ENCODE measurements around the gene PINK1. TPM values are rescaled to one million over a fixed set of nuclear protein-coding genes. Genes with fewer than 3 reads are reported as not detected.
"Not testable (repeated sequence)": the region's sequence is repeated elsewhere in the genome, so short reads cannot be mapped to it uniquely, and the experiment has no call there.

PINK1 gene
- total RNA-seq, 1 donor from 2014 or later: 250 TPM

GRCh38 chr1:20668581-20668980 is 35.3 kb downstream of the PINK1 start:
- no peak for DNase-seq

GRCh38 chr1:20670936-20671335 is 37.7 kb downstream of the PINK1 start:
- H3K36me3 ChIP-seq: no peaks in the 10 kb centered on the region
- intact Hi-C loops (cut with micrococcal nuclease): no loop called here
- H3K9me3 ChIP-seq (replicated peaks): no peaks in the 10 kb centered on the region
- H3K4me1 ChIP-seq: peaks cover 5% of the 10 kb centered on the region
- DNase-seq: no peak
- no peak overlapping the region for H3K4me3 ChIP-seq
- TF ChIP-seq CTCF (IDR thresholded peaks at IDR 0.05; ENCODE audit: borderline replicate concordance): no peak
- no peaks in the 10 kb centered on the region for H3K27me3 ChIP-seq (ENCODE audit: low read depth)
- H3K27ac ChIP-seq (replicated peaks): no peak overlapping the region

More at GRCh38 chr1:20668581-20668980, 35.3 kb downstream of the PINK1 start:
- intact Hi-C loops (cut with micrococcal nuclease): no loop called here
- H3K4me1 ChIP-seq: peaks cover 11% of the 10 kb centered on the region
- H3K36me3 ChIP-seq: no peaks in the 10 kb centered on the region
- no peaks in the 10 kb centered on the region for H3K9me3 ChIP-seq (replicated peaks)
- H3K4me3 ChIP-seq: no peak overlapping the region
- H3K27ac ChIP-seq (replicated peaks): no peak overlapping the region
- H3K27me3 ChIP-seq (ENCODE audit: low read depth): no peaks in the 10 kb centered on the region
- no peak for TF ChIP-seq CTCF (IDR thresholded peaks at IDR 0.05; ENCODE audit: borderline replicate concordance)

- H3K27me3 ChIP-seq (ENCODE audit: low read depth): no peaks in the 10 kb centered on the region
- intact Hi-C loops (cut with micrococcal nuclease): no loop called here
- no peak for TF ChIP-seq CTCF (IDR thresholded peaks at IDR 0.05; ENCODE audit: borderline replicate concordance)
- H3K4me1 ChIP-seq: no peaks in the 10 kb centered on the region
- H3K36me3 ChIP-seq: no peaks in the 10 kb centered on the region
- H3K9me3 ChIP-seq (replicated peaks): no peaks in the 10 kb centered on the region
- no peak overlapping the region for H3K4me3 ChIP-seq
- no peak overlapping the region for H3K27ac ChIP-seq (replicated peaks)
- no peak for DNase-seq
Observed at GRCh38 chr1:20672265-20672632, 39.0 kb downstream of the PINK1 start.

GRCh38 chr1:20673626-20674025 is 40.4 kb downstream of the PINK1 start:
- DNase-seq; intact Hi-C loops (cut with micrococcal nuclease); H3K4me1 ChIP-seq; H3K9me3 ChIP-seq (replicated peaks); H3K36me3 ChIP-seq; H3K27me3 ChIP-seq (ENCODE audit: low read depth); H3K27ac ChIP-seq (replicated peaks); H3K4me3 ChIP-seq: not testable (repeated sequence)

- Histone ChIP-seq H3K4me1 (peaks cover 19% of the 10 kb centered on the region), H3K27ac (replicated peaks) (no peak overlapping the region), H3K4me3 (no peak overlapping the region), H3K36me3 (no peaks in the 10 kb centered on the region), H3K27me3 (ENCODE audit: low read depth) (no peaks in the 10 kb centered on the region), H3K9me3 (replicated peaks) (no peaks in the 10 kb centered on the region)
- TF ChIP-seq CTCF (IDR thresholded peaks at IDR 0.05; ENCODE audit: borderline replicate concordance): no peak
- intact Hi-C loops (cut with micrococcal nuclease): no loop called here
- no peak for DNase-seq
Observed at GRCh38 chr1:20678599-20678998, 45.3 kb downstream of the PINK1 start.

- Histone ChIP-seq H3K9me3 (replicated peaks) (no peaks in the 10 kb centered on the region), H3K4me3 (no peak overlapping the region), H3K27ac (replicated peaks) (no peak overlapping the region), H3K36me3 (no peaks in the 10 kb centered on the region), H3K27me3 (ENCODE audit: low read depth) (no peaks in the 10 kb centered on the region), H3K4me1 (peaks cover 35% of the 10 kb centered on the region)
- no peak for TF ChIP-seq CTCF (IDR thresholded peaks at IDR 0.05; ENCODE audit: borderline replicate concordance)
- DNase-seq: no peak
- intact Hi-C loops (cut with micrococcal nuclease): no loop called here
Observed at GRCh38 chr1:20680269-20680668, 47.0 kb downstream of the PINK1 start.
